ENCODE measurements around the gene BRSK2.
"Not testable (repeated sequence)": the region's sequence is repeated elsewhere in the genome, so short reads cannot be mapped to it uniquely, and the experiment has no call there.

BRSK2 gene

DNA sequence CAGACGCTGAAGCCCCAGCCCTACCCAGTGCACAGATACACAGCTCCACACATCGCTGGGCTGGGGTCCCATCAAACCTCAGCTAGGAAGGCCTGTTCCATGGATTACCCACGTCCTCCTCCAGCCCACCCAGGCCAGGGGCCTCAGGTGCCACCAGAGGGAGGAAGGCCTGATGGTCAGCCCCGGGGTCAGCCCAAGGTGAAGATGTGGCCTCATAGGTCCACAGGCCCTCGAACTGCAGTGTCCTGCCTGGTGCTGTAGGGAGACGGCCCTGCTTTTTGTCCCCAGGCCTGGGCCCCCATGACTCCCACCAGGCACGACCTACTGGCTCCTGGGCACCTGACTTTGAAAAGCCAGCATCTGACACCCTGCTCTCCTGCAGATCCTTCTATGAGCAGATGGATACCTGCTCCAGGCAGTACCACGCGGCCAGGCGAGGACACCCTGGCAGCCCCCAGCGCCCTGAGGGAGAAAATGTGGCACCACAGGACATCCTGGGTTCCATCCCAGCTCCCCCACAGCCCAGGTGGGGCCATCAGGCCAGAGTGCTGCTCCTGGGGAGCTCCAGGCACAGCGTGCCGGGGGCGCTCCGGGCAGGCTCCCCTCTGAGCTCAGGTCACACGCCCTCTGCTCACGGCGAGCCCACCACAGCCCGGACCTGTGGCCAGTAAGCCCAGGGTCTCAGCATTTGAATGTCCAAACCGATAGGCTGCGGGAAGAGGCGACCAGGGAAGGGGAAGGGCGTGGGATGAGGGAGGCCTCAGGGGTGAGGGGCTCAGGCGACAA is 112.6 kb downstream of the BRSK2 start:
- no peak for DNase-seq

DNA sequence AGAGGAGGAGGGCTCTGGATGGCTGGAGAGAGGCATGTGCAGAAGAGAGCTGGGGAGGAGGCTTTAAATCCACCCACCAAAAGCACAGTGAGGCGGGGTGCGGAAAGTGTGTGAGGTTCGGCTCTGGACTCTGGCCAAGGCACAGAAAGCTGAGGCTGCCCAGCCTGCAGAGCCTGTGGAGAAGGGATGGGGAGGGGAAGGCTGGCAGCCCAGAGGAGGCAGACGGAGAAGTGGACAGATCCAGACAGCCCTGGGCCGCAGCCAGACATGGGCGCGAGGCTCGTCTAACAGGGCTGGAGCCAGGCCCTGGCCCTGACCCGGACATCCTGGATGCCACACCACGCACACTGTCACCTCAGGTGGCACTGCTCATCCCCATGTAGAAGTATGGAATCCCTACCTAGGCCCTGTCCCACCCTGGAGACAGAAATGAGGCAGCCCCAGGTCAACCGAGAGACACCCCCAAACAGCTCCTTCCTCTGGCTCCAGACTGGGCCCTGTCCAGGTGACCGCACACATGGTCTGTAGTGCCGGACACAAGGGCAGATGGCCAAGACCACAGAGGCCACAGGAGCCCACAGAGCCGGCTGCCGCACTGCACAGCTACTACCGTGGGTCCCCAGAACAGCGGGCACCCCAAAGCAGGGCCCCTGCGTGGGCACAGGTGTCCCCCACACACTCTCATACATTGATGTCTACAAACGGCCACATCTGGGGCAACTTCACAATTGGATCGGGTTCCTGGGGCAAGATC is 113.4 kb downstream of the BRSK2 start:
- no peak for DNase-seq

DNA sequence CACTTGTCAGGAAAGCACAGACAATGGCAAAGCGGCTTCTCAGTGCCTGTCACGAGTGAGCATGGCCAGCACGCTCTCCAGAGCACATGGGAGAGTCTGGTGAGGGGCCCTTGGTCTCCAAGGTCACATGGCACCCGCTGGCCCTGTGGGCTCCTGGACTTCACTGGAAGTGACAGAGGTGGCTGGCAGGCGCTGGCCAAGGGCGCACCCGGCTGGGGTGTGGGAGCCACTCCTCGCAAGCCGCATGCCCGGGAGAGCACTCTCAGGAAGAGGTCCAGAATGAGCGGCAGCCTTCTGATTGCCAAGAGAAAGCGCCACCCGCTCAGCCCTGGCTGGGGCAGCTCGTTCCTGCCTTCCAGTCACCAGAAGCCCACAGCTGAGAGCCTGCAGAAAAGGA is 114.0 kb downstream of the BRSK2 start:
- DNase-seq = no peak

DNA sequence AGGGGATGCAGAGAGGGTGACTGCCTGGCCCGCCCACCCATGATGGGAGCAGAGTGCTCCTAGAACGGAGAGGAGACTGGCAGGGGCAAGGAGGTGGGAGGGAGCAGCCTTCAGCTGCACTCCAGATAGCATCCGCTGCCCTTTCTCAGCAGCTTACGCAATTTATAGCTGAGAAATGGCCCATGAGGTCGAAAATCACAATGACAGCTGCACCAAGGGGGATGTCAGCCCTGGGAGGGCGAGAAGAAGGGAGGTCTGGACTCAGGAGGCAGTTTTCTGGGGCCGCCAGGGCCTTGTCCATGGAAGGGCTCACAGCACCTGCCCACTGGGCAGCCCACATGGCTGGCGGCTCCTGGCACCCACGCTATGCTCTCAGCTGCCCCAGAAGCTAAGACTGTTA is 114.4 kb downstream of the BRSK2 start:
- no peak for DNase-seq

DNA sequence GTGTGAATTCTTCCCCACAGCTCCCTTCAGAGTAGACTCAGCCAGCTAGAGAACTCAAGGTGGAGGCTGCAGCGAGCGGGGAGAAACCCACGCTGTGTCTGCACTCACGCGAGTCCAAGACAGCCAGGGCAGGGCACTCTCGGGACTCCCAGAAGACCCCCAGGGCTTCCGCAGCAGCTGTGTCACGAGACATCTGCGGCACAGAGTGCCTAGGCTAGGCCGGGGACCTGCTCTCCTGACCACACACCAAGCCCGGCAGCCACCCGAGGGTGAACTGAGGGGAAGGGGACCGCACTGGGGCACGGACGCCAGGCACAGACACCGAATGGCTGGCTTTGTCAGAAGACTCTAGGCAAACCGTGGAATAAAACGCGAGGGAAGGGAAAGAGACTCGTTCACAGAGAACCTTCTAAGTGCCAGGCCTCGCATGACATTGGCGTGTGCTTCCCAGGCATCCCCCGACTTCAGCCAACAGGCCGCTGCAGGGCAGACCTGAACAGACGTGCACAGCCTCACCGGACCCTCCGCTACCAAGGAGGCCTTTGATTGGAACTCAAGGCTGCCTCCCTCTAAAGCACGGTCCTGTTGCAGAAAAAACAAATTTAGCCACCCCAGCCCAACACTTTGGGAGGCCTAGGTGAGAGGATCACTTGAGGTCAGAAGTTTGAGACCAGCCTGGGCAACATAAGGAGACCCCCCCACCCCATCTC is 115.0 kb downstream of the BRSK2 start:
- DNase-seq = no peak

DNA sequence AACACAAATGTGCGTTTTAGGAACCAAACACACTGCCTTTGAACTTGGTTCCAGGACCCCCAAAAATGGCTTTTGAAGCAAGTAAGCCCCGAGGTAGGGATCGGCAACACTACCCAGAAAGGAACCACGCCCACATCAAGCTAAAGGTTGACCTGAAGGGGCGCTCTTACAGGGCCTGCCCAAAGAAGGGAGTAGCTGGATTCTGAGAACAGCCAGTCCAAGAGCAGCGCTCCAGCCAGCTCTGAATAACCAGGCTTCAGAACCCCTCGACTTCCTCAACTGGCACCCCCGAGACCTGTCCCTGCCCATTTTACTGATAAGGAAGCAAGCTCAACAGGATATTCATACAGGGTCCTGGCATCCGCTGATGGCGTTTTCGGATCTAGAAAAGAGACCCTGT is 115.7 kb downstream of the BRSK2 start:
- DNase-seq = no peak

DNA sequence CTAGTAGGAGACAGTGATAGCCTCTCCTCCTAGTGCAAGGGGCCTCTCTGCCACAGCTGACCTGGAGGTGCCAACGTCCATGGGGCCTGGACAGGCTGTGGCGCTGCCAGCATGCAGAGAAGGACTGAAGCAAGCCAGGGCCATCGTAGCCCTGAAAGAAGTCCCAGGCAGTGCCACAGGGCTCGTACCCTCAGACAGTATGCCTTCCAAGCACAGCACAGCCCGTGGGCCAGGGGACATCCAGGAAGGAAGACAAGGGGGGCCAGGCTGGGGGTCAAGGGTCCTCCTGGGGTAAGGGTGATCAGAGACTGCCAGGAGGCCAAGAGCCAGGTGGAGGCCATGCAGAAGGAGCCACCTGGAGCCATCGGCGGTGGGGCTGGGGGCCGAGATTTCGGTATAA is 117.2 kb downstream of the BRSK2 start:
- no peak for DNase-seq

DNA sequence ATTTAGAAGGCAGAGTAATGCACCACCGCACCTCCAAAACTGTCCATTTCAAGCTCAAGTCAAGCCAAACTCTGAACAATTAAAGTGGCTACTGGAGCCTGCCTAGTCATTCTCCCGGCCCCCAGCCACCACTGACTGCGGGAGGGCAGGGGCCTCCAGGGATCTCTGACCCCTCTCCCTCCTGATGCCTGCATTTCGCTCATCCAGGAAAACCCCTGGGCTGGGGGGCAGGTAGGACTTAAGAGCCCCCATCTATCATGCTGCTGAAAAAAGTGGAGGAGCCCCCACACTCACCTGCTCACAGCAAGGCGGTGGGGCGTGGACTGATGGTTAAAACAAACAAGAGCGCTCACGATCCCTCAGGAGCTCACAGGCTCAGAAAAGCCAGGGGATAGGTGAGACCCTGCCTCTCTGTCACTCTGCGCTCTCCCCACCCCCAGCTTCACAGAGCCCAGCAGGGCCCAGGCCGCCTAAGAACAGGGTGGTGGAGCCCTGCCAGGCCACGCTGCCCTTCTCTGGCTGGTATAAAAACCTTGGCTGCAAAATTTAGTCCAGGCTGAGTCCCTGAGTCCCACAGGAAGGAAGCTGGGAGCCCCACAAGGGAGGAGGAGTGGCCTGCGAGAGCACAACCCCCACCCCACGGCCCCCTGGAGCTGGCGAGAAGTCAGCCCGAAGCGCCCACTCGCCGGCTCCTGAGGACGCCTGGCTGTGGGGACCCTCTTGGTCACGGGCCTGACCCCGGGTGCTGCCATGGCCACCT is 117.8 kb downstream of the BRSK2 start:
- DNase-seq = no peak

DNA sequence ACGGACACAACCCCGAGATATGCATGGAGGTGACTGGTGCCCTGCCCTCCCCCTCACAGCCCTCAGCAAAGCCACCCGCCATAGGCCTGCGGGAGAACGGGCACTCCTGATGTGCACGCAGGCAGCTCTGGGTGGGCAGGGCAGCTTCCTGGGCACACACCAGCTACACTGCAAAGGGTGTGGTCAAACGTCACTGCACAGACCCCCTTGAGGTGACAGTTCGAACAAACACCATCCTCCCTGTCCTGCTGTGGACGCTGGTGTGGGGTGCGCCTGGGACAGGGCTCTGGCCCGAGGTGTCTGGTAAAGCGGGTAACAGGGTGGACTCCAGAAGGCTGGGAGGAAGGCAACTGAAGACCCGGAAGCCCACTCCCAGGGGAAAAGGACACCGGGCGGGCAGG is 118.8 kb downstream of the BRSK2 start:
- DNase-seq = no peak

DNA sequence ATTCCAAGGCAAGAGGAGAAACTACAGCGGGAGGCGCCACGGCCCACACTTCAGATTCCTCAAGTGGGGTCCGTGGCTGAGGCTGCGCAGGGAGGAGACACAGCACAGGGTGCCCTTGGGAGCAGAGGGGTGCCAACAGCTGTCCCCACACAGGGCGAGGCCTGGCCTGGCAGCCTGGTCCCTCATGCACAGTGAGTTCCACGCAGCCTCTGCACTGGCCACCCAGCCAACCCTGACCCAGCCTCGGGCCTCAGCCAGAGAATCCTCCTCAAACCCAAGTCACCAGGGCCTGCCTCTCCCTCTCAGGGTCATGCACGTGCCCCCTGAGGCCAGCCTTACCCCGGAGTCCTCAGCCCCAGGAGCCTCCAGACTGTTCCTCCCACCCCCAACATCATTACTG is 119.3 kb downstream of the BRSK2 start:
- no peak for DNase-seq

DNA sequence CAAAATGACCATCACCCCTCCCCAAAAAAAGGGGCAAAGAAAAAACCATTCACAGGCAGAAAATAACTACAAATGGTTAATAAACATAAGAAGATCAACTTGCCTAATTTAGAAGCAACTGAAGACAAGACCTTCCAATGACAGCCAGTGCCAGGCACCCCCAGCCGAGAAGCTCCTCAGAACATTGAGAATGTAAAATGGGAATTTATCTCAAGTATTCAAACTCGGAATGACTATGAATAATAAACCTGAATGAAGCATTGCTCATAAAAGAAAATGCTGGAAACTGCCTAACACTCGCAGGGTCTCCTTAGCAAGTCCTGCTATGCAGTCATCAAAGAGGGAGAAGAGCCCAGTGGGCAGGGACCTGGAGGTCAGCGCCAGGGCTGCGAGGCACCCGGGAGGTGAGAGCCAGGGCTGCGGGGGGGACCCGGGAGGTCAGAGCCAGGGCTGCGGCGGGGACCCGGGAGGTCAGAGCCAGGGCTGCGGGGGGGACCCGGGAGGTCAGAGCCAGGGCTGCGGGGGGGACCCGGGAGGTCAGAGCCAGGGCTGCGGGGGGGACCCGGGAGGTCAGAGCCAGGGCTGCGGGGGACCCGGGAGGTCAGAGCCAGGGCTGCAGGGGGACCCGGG is 120.0 kb downstream of the BRSK2 start:
- no peak for DNase-seq

DNA sequence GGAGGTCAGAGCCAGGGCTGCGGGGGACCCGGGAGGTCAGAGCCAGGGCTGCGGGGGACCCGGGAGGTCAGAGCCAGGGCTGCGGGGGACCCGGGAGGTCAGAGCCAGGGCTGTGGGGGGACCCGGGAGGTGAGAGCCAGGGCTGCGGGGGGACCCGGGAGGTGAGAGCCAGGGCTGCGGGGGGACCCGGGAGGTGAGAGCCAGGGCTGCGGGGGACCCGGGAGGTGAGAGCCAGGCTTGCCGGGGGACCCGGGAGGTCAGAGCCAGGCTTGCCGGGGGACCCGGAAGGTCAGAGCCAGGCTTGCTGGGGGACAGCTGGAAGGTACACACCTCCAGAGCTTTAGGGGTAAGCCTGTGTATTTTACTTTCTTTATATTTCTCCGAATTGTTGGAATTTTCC is 120.6 kb downstream of the BRSK2 start:
- DNase-seq = not testable (repeated sequence)

DNA sequence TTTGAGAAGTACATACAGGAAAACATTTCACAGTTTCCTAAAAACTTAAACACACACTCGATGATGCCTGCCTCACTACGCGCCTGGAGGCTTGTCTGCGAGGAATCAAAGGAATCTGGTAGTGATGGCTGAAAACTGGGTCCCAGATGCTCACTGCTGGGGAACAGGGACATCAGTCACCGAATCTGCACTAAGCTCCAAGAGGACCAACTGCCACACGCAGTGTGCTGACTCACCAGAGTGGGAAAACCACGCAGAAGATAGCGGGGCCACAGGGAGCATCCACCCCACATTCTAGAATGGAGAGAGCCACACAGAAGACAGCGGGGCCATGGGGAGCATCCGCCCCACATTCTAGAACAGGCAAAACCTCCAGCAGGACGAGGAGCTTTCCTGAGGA is 121.2 kb downstream of the BRSK2 start:
- DNase-seq = no peak

DNA sequence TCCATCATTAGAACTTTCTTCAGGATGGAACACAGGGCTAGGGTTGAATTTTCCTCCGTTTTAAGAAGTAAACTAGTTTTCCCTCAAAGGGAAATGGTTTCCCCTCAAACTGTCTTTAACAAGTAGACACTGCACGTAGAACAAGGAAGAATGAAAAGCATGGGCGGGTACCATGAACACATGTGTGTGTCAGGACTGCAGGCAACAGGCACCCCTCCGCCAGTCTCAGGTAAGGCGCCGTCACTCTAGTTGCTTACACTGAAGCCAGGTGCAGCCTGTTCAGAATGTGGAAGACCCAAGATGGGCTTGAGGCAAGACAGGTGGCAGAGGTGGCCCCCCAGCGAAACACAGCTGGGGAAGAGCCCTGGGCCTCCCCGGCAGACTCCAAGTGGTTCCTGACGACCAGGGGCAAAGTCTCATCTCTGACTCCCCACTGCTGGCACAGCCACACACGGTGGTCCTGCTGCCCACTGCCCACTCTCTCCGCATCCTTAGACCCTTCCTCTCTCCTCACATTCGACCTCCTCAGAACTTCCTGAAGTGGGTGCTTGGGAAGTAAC is 122.3 kb downstream of the BRSK2 start:
- no peak for DNase-seq

All from activated CD8-positive, alpha-beta memory T cell treated with anti-CD3 and anti-CD28 coated beads for 24 hours (primary cell).